Measurements from ENCODE around the gene AGAP1. TPM values are rescaled to one million over a fixed set of nuclear protein-coding genes. Genes with fewer than 3 reads are reported as not detected.

AGAP1 gene
- total RNA-seq, 1 donor from 2014 or later, result 39.4 TPM

- H3K9me3 Mint-ChIP-seq (ENCODE audit: unreplicated experiment), result peaks cover 3% of the 10 kb centered on the region
- Histone ChIP-seq H3K9ac (ENCODE audit: low read length) (no peak overlapping the region), H3K4me2 (ENCODE audit: low read length) (no peak overlapping the region), H3K9me3 (ENCODE audit: insufficient read depth, low read depth, low read length) (no peaks in the 10 kb centered on the region), H3K79me2 (ENCODE audit: insufficient read depth, low read length) (no peaks in the 10 kb centered on the region), H3K36me3 (ENCODE audit: insufficient read depth, low read length) (no peaks in the 10 kb centered on the region), H3K4me3 (ENCODE audit: insufficient read depth, low read depth, low read length) (no peak overlapping the region), H3K27me3 (ENCODE audit: insufficient read depth, low read length) (peaks cover 4% of the 10 kb centered on the region), H4K20me1 (ENCODE audit: insufficient read depth, low read length) (no peaks in the 10 kb centered on the region), H3K4me1 (ENCODE audit: insufficient read depth, low read length) (peaks cover 13% of the 10 kb centered on the region), H2AFZ (ENCODE audit: low read depth, low read length) (no peak overlapping the region), H3K27ac (ENCODE audit: low read depth, low read length) (no peak overlapping the region)
- H3K4me3 Mint-ChIP-seq (ENCODE audit: unreplicated experiment), result no peak overlapping the region
- H3K27ac Mint-ChIP-seq (ENCODE audit: unreplicated experiment), result no peak overlapping the region
- no peaks in the 10 kb centered on the region for H3K27me3 Mint-ChIP-seq (ENCODE audit: low read depth, unreplicated experiment)
- FAIRE-seq (no peak), DNase-seq (ENCODE audit: low read depth) (no peak)
- peaks cover 9% of the 10 kb centered on the region for H3K4me1 Mint-ChIP-seq (ENCODE audit: low read depth, unreplicated experiment)
- H3K36me3 Mint-ChIP-seq (ENCODE audit: low read depth, unreplicated experiment), result no peaks in the 10 kb centered on the region
- TF ChIP-seq EZH2 (IDR thresholded peaks at IDR 0.05; ENCODE audit: insufficient read depth, low read length) (no peak), CTCF (IDR thresholded peaks at IDR 0.05; ENCODE audit: insufficient read depth, low read depth, low read length) (no peak)
Measured at GRCh38 chr2:235471186-235471747, 22.6 kb upstream of the AGAP1 start.

DNA sequence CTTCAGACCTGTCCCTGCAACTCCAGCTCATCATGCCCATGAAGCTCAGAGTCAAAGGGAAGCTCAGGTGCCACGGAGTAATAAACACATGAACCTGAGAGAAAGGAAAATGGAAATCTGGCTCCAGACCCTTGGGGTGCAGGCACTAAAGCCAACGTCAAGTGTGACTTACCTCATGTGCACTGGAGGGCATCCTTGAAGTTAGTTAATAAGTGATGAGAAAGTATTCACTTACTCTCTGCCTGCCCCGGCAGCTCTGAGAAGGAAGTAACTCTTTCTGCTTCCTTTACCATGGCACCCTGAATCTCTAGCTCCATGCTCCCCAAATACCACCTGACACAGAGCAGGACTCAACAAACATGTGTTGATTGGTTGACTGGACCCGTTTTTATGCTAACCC, 21.4 kb upstream of the AGAP1 start:
- H3K4me2 ChIP-seq (ENCODE audit: low read length), result no peak overlapping the region
- TF ChIP-seq EZH2 (IDR thresholded peaks at IDR 0.05; ENCODE audit: insufficient read depth, low read length) (no peak), CTCF (IDR thresholded peaks at IDR 0.05; ENCODE audit: insufficient read depth, low read depth, low read length) (no peak)
- H2AFZ ChIP-seq (ENCODE audit: low read depth, low read length), result no peak overlapping the region
- no peak overlapping the region for H3K4me3 ChIP-seq (ENCODE audit: insufficient read depth, low read depth, low read length)
- H3K4me1 ChIP-seq (ENCODE audit: insufficient read depth, low read length), result peaks cover 13% of the 10 kb centered on the region
- no peaks in the 10 kb centered on the region for H3K79me2 ChIP-seq (ENCODE audit: insufficient read depth, low read length)
- peaks cover 9% of the 10 kb centered on the region for H3K4me1 Mint-ChIP-seq (ENCODE audit: low read depth, unreplicated experiment)
- H3K9me3 ChIP-seq (ENCODE audit: insufficient read depth, low read depth, low read length), result no peaks in the 10 kb centered on the region
- H3K36me3 ChIP-seq (ENCODE audit: insufficient read depth, low read length), result no peaks in the 10 kb centered on the region
- no peaks in the 10 kb centered on the region for H3K27me3 Mint-ChIP-seq (ENCODE audit: low read depth, unreplicated experiment)
- H3K9ac ChIP-seq (ENCODE audit: low read length), result no peak overlapping the region
- peaks cover 4% of the 10 kb centered on the region for H3K27me3 ChIP-seq (ENCODE audit: insufficient read depth, low read length)
- H4K20me1 ChIP-seq (ENCODE audit: insufficient read depth, low read length), result no peaks in the 10 kb centered on the region
- H3K36me3 Mint-ChIP-seq (ENCODE audit: low read depth, unreplicated experiment), result no peaks in the 10 kb centered on the region
- DNase-seq (ENCODE audit: low read depth) (no peak), FAIRE-seq (no peak)
- H3K4me3 Mint-ChIP-seq (ENCODE audit: unreplicated experiment), result no peak overlapping the region
- H3K9me3 Mint-ChIP-seq (ENCODE audit: unreplicated experiment), result peaks cover 3% of the 10 kb centered on the region
- no peak overlapping the region for H3K27ac Mint-ChIP-seq (ENCODE audit: unreplicated experiment)
- no peak overlapping the region for H3K27ac ChIP-seq (ENCODE audit: low read depth, low read length)

- Mint-ChIP-seq H3K4me1 (ENCODE audit: low read depth, unreplicated experiment) (peaks cover 2% of the 10 kb centered on the region), H3K27ac (ENCODE audit: unreplicated experiment) (no peak overlapping the region), H3K27me3 (ENCODE audit: low read depth, unreplicated experiment) (peaks cover 3% of the 10 kb centered on the region), H3K36me3 (ENCODE audit: low read depth, unreplicated experiment) (no peaks in the 10 kb centered on the region), H3K9me3 (ENCODE audit: unreplicated experiment) (peaks cover 3% of the 10 kb centered on the region), H3K4me3 (ENCODE audit: unreplicated experiment) (no peak overlapping the region)
- TF ChIP-seq EZH2 (IDR thresholded peaks at IDR 0.05; ENCODE audit: insufficient read depth, low read length), result no peak
- no peak for TF ChIP-seq CTCF (IDR thresholded peaks at IDR 0.05; ENCODE audit: insufficient read depth, low read depth, low read length)
- Histone ChIP-seq H3K27me3 (ENCODE audit: insufficient read depth, low read length) (peaks cover 4% of the 10 kb centered on the region), H3K79me2 (ENCODE audit: insufficient read depth, low read length) (no peaks in the 10 kb centered on the region), H3K27ac (ENCODE audit: low read depth, low read length) (no peak overlapping the region), H3K9ac (ENCODE audit: low read length) (no peak overlapping the region), H4K20me1 (ENCODE audit: insufficient read depth, low read length) (no peaks in the 10 kb centered on the region), H2AFZ (ENCODE audit: low read depth, low read length) (no peak overlapping the region), H3K36me3 (ENCODE audit: insufficient read depth, low read length) (no peaks in the 10 kb centered on the region), H3K4me3 (ENCODE audit: insufficient read depth, low read depth, low read length) (no peak overlapping the region), H3K4me2 (ENCODE audit: low read length) (no peak overlapping the region), H3K9me3 (ENCODE audit: insufficient read depth, low read depth, low read length) (no peaks in the 10 kb centered on the region), H3K4me1 (ENCODE audit: insufficient read depth, low read length) (no peaks in the 10 kb centered on the region)
- FAIRE-seq (no peak), DNase-seq (ENCODE audit: low read depth) (no peak)
Measured at GRCh38 chr2:235478609-235479008, 15.2 kb upstream of the AGAP1 start.
